Activated CD4-positive, CD25-positive, alpha-beta regulatory T cell treated with anti-CD3 and anti-CD28 coated beads, Interleukin-2, amount 50 U/mL, for 24 hours (primary cell): Measurements from ENCODE around the gene ICA1L.
"Not testable (repeated sequence)": the region's sequence is repeated elsewhere in the genome, so short reads cannot be mapped to it uniquely, and the experiment has no call there.

Source experiments
- ATAC-seq, 2 donors: fragments of 150-1000 bp; cut with Tn5 transposase; one replicate each; pipeline ENCODE4 v1.10.0; 2021; ENCODE audit warnings: mild to moderate bottlenecking in 1 of 2, moderate library complexity in 1 of 2

The ICA1L gene

DNA sequence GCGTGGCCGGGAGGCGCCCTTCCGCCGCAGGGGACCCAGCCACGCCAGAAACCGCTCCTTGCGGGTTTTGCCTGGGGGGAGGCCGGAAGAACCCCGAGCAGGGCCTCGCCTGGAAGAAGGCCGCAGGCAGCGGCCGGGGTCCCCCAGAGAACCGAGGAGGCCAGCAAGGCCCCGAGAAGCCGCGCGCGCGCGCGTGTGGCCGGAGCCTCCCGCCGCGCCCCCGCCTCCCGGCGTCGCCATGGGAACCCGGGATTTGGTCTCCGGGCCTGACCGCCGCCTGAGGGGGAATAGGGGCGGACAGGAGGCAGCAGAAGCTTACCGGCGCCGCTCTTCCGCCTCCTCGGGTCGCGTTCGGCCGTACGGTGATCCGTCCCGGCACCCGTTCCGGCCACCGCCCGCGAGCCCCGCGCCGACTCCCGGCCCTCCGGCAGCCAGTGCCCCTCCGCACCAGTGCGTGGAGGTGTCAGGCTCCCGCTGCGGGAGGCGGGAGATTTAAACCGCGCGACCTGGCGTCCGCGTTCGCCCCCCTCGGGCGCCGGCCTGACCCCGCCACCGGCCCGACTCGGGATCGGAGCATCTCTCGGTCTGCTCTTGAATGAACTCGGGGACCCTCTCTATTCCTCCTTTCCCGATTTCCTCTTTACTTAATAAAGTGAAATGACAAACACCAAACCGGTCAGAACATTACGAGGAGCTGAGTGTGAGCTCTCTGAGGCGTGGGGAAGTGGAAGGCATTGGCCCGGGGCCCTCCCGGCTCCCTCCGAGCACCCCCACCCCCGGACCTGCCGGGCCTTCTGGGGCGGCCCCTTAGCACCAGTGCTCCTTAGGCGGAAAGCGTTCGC, at the start of gene ICA1L:
ICA1L (minus strand) TSS at position 467 of the 842 bp plus-strand sequence. CDS start 42,757 bp downstream, outside the sequence.
- ATAC-seq = peak; percentile 43 to 59

DNA sequence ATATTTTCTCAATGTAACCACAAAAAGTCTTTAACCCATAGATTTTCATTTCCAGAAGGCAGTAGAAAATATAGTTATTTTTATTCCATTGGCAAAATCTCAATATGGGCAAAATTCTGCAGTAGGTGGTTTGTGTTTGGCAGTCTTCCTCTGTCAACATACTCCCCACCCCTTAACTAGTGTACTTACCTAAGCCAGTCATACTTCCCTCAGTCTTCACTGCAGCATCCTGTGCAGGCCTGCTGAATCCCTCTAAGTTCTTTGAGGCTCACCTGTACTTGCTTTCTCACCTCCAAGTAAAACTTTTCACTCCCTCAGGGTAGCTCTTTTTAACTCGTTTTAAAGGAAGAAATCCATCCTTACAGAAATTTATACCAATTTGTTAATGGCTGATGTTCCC, 47.3 kb upstream of the ICA1L start:
- ATAC-seq = no peak

DNA sequence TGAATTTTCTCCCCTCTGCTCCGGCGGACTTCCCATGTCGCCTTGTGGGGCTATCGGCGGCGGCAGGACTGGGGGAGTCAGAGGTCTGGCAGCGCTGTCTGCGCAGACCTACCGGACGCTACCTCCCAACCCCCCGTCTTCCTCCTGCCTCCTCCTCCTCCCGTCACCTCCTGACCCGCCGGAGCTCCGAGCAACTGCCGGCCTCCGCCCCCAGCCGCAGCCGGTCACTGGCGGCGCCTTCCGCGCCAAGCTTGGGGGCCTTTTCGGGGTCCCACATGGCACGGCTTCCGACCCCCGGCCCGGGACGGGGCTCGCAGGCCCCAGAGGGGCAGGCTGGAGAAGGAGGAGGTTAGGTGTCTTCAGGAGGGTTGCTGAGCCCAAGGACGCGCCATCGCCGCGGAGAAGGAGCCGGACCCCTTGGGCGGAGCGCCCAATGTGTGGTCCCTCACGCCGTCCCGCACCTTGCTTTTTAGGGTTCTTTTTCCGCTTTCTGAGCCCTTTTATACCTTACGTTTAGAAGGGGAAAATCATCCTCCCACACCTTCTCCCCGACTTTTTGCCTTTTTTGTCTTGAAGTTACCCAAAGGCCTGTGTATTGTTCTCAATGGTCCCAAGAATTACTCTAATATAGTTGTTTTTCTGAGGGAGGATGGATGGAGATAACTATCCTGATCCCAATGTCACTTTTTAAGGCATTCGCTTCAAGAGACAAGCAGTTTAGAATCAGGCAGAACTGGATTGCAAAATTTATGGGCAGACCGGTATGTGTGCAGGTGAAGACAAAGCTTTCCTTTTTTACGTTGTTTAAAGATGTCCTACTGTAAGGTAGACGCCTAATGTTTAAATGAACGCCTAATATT, 41.0 kb upstream of the ICA1L start:
- ATAC-seq = peak; percentile 54 to 58

DNA sequence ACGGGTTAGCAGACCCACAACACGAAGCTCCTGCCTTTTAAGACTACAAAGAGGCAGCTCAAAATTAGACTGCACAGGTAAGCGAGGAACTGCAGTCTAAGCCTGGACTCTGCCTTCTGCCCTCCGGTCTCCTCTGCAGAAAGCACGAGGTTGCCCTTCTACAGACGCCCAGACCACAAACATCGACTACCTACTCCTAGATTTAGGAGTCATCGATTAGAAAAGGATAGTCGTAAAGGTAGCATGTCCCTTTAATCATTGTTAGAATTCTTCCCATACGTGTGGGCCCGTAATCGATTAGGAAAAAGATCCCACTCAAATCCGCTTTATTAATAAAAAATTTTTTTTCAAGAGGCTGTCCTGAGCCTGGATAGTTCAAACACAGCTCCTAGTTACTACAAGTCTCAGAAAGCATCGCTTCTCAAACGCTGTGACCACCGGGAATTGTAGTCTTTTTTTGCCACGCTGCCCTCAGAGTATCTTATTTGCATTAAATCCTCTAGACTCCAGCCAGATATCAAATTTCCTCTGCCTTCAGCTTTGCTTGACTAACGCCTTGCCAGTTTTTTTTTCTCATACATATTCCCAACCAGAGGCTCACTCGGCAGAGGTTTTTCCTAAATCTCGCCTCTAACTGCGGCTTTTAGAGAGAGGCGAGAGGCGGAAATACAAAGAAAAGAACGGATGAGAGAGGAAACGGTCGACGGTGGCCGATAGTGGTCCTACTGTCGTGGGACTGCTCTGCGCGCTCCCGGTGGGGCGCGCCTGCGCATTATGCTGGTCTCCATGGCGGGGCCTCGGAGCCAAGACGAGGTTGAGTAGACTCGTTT, 40.2 kb upstream of the ICA1L start, which contains the start of the genes CARF and WDR12:
CARF (plus strand) TSS at position 764 of the 830 bp plus-strand sequence. CDS start 29,628 bp downstream, outside the sequence.
WDR12 (minus strand) TSS at position 162 of the 830 bp plus-strand sequence. CDS start 197 bp downstream, outside the sequence.
- peak; percentile 84 to 86 for ATAC-seq

DNA sequence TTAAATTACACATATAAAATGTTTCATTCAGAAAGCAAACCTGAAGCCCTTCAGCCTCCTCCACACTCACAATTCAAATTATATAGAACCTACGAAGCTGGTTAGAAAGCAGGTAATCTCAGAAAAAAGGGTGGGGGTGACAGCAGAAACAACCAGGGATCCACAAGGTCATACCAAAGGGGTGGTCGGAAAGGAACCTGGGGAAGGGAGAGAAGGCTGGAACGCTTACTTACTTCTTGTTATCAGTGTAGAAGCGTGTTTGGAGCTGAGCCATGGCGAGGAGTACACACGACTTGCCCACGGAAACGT, 39.6 kb upstream of the ICA1L start:
- no peak for ATAC-seq

DNA sequence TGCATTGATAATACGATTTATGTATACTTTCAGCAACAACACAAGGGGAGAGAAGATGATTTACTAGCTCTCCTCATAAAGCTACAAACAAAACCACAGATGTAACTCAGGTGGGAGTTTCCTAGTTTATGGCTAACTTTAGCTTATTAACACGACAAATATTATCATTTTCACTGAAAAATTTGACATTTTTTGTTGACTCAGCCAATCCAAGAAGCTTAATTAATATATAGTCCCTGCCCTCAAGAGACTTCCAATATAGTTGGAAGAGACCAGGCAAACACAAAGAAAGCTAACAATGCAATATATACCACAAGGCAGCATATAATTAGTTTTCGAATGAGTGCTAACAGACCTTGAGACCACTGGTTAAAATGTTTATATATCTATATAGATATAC, 39.1 kb upstream of the ICA1L start:
- ATAC-seq = no peak

DNA sequence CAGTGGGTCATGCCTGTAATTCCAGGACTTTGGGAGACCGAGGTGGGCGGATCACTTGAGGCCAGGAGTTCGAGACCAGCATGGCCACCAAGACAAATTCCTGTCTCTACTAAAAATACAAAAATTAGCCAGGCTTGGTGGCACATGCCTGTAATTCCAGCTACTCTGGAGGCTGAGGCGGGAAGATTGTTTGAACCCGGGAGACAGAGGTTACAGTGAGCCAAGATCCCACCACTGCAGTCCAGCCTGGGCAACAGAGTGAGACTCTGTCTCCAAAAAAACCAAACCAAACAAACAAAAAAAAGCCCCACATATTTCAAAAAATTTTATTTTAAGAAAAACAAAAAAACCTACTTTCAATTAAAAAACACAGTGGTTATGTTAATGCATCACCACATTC, 38.7 kb upstream of the ICA1L start:
- not testable (repeated sequence) for ATAC-seq

DNA sequence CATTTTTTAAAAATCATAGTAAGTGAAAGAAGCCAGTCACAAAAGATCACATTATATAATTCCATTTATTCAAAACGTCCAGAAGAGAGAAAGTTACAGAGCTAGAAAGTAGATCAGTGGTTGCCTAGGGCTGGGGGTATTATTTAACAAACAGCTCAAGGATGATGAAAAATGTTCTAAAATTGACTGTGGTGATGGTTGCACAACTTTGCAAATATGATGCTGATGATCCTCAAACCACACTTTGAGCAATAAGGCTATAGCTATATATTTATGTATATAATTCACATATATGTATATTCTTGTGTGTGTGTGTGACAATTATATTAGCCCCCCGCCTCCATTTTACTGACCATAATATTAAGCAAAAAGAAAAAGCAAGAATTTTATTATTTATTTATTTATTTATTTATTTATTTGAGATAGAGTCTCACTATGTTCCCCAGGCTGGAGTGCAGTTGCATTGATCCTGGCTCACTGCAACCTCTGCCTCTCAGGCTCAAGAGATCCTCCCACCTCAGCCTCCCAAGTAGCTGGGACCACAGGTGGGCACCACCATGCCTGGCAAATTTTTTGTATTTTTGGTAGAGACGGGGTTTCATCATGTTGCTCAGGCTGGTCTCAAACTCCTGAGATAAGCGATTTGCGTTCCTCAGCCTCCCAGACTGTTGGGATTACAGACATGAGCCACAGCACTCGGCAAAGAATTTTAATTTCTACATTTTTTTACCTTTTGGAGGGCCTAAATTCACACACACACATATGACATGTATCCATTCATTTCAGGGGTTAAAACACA, 38.0 kb upstream of the ICA1L start:
- ATAC-seq = no peak

DNA sequence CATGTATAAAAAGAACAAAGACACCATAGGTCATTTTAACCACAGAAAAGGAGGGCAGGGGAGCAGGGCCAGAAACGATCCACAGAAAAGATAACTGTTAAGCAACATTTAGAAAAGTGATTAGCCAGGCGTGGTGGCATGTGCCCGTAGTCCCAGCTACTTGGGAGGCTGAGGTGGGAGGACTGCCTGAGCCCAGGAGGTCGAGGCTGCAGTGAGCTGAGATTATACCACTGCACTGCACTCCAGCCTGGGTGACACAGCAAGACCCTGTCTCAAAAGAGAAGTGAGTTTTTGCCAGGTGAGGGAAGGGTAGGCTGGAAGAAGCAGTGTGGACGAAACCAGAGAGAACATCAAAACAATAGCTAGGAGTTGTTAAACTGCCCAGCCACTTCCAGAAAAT, 36.6 kb upstream of the ICA1L start:
- ATAC-seq = no peak

DNA sequence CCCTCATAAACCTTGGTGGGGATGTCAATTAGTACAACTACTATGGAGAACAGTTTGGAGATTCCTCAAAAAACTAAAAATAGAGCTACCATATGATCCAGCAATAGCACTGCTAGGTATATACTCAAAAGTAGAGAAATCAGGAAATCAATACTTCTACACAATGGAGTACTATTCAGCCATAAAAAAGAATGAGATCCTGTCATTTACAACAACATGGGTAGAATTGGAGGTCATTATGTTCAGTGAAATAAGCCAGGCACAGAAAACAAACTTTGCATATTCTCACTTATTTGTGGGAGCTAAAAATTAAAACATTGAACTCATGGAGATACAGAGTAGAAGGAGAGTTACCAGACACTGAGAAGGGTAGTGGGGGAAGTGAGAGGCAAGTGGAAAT, 33.9 kb upstream of the ICA1L start:
- ATAC-seq = not testable (repeated sequence)

DNA sequence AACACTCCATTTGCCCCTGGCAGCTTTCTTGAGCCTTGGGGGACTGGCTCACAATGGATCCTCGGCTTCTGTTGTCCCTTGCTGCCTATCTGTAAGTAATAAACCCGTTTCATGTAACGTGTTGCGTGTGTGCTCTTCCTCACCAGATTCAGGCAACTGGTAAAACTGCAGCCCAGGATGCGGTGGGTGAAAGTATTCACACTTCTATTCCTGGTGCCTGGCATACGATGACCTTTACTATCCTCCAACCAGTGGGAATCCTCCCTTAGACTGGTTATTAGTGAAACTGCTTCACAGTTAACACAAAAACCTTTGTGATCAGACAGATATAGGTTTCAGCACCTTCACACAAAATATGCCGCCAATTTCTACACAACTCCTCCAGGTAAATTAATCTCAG, 13.6 kb upstream of the ICA1L start:
- no peak for ATAC-seq

DNA sequence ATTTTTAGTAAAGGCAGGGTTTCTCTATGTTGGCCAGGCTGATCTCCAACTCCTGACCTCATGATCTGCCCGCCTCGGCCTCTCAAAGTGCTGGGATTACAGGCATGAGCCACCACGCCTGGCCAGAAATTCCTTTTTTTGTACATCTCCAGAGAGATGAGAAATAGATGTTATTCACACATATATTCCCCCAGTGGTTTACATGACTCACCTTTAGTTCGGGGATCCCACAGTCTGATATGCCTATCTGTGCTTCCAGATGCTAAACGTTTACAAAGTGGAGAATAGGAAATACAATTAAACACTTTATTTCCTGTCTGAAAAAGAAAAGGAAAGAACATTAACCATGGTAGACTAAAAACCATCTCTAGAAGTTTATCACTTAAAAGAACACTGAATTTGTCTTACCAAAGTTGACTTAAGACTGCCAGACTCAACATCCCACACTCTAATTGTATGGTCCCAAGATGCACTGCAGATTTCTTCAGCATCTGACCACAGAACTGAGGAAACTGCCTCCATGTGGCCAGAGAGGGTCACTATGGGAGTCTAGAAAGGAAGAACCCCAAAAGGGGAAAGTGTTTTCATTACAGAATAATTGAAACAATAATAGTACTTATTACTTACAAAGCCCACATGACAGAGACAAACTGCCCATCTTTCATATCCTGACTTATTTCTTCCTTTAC, 12.6 kb upstream of the ICA1L start:
- no peak for ATAC-seq

DNA sequence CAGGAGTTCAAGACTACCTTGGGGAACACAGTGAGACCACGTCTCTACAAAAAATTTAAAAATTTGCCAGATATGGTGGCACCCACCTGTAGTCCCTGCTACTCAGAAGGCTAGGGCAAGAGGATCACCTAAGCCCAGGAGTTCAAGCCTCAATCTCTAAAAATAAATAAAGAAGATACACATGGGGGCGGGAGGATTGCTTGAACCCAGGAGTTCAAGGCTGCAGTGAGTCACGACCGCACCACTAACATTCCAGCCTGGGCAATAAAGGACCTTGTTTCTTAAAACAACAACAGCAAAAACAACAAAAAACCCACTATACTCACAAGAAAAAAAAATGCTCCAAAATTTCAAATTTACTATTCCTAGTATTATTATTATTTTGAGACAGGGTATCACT, 10.0 kb upstream of the ICA1L start:
- no peak for ATAC-seq

DNA sequence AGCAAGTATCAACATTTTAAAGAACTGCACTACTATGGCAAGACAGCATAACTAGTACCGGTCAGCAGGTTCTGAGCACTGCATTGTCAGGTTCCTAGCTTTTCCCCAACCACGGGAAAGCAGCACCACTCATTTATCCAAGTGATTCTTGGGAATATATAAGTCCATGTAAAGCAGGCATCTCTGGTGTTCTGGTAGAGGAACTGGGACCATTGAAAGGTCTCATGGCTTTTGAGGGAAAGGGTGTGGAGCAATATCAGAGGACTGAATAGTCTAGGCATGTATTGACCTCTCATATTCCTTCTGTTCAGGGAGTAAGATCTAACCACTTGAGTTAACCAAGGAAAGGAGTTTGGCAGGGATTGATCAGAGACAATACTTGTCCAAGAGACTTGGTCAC, 6.1 kb upstream of the ICA1L start:
- no peak for ATAC-seq

DNA sequence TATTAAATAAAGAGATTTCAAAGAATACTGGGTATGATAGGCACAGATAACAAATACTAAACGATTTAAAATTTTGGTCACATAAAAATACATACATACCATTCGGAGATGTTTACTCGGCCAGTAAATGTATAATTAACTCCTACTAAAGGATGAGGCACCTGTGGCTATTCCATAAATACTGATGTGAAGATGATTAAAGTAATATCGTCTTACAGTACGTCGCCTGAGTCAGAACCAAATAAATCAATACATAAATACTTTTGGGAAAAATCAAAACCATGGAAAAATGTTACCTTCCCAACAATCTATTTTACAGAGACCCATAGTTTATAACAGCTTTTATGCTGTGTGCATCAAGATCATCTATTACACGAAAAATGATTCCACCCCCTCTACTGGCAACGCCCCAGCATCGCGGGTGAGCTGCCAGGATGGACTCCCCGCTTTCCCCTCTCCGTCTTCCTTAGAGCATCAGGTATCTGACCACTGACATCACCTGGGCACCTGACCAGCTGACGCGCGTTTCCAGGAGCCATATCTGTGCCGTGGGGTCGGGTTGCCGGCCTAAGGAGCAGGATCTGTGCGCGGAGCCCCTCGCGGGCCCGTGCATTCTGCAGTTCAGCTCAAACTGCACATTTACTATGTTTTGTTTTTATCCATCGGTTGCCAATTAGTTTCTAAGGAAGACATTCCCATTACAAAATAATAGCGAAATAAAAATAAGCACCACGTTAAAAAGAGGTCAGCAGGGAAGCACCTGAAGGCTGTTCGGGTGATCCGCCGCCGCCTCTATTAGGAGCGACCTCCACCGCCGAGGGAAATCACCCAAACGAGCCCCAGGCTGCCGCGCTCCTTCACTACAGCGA, 901 bp downstream of the ICA1L start:
- peak; percentile 82 for ATAC-seq

DNA sequence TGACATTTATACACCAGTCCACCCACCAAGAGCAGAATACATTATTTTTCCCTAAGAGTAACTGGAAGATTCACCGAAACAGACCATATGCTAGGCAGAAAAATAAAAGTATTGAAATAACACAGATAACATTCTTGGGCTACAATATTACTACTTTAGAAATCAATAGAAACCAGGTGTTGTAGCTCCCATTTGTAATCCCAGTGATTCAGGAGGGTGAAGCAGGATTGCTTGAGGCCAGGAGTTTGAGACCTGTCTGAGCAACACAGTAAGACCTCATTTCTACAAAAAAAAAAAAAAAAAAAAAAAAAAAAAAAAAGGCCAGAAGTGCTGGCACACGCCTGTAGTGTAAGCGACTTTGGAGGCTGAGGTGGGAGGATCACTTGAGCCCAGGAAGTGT, 9.6 kb downstream of the ICA1L start:
- no peak for ATAC-seq

DNA sequence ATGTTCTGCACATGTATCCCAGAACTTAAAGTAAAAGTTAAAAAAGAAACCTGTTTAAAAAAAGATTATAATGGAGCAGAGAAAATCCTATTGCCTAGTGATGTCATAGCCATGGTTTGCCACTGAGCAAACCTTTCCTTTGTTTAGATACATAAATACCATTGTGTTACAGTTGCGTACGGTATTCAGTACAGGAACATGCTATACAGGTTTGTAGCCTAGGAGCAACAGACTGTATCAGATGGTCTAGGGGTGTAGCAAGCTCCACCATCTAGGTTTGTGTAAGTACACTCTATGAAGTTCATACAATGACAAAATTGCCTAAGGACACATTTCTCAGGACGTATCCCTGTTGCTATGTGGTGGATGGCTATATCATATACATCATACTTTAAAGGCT, 13.0 kb downstream of the ICA1L start:
- no peak for ATAC-seq

DNA sequence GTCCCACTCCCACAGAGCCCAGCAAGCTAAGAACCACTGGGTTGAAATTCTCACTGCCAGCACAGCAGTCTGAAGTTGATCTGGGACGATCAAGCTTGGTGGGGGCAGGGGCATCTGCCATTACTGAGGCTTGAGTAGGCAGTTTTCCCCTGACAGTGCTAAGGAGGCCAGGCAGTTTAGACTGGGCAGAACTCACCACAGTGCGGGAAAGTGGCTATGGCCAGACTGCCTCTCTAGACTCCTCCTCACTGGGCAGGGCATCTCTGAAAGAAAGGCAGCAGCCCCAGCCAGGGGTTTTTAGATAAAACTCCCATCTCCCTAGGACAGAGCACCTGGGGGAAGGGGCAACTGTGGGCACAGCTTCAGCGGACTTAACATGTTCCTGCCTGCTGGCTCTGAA, 22.2 kb downstream of the ICA1L start:
- not testable (repeated sequence) for ATAC-seq

DNA sequence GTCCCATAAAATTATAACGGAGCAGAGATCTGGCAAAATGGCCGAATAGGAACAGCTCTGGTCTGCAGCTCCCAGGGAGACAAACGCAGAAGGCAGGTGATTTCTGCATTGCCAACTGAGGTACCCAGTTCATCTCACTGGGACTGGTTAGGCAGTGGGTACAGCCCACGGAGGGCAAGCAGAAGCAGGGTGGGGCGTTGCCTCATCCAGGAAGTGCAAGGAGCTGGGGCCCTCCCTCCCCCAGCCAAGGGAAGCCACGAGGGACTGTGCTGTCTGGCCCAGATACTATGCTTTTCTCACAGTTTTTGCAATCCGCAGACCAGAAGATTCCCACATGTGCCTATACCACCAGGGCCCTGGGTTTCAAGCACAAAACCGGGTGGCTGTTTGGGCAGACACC, 22.8 kb downstream of the ICA1L start:
- no peak for ATAC-seq
